Lung microvascular endothelial cell (primary cell): ENCODE data around the gene ARL3. TPM values are rescaled to one million over a fixed set of nuclear protein-coding genes. Genes with fewer than 3 reads are reported as not detected.

ENCODE experiments used
- DNase-seq, 2 donors: peaks; one replicate each; pipeline versions ENCODE4 v3.0.0 to v3.0.0-alpha.2; 2010; ENCODE audit warnings: low read depth in 2 of 2
- total RNA-seq: library from RNA; depleted of rRNA; stranded (reverse); fragments of >200 nt; gene quantifications from 2 replicates; pipeline ENCODE4 v1.2.1, GENCODE V29; 2014

Gene ARL3
- total RNA-seq, 1 donor from 2014 or later: 2.8 TPM

DNA sequence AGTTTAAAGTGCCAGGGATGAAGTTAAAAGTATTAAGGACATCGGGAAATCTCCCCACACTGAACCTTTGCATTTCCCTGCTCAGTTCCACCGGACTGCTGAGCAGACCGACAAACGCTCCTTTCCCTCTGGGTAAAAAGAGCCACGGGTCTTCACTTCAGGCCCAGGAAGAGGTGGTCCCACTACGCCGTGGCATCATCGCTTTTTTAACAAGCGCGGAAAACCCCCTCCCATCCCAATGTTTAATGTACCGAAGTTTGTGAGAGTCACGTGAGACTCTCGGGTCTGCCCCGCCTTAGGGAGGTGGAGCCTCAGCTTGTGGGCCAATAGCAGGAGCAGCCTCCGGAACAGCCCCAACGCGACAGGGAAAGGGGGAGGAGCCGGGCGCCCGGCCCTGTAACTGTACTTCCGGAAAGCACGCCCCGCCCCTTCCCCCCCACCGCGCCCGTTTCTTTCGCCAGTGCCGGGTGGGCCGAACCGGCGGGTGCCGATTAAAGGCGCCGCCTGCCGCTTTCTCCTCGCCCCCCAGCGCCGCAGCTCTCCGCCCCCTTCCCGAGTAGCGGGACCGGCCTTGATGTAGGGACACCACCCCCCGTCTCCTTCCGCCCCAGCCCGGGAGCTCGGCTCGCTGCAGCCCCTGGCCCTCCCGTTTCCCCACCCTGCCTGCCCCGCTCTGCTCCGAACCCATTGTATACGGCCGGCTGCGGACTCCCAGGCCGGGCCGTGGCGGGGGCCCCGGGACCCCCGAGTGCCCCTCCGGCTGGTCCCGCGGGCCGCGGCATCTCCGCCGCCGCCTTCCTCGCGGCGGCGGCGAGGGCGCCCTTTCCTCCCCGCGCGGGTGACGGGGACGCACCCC lies 72.1 kb downstream of the ARL3 start:
- peak; percentile 98 to 99 for DNase-seq

DNA sequence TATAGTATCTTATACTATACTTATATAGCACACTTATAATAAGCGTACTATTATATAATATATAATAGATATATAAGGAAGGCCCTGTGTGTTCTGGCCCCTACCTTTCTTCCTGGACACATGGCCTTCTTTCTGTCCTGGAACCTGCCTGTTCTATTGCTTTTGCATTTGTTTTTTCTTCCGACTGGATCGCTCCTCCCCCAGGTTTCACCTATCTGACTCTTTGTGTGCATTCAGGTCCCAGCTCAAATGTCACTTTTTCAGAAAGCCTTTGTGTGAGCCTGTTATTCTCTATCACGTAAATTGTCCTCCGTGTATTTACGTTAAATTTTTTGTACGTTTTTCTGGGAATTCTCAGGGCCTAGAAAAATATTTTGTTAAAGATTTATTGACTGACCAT lies 72.8 kb downstream of the ARL3 start:
- no peak for DNase-seq

DNA sequence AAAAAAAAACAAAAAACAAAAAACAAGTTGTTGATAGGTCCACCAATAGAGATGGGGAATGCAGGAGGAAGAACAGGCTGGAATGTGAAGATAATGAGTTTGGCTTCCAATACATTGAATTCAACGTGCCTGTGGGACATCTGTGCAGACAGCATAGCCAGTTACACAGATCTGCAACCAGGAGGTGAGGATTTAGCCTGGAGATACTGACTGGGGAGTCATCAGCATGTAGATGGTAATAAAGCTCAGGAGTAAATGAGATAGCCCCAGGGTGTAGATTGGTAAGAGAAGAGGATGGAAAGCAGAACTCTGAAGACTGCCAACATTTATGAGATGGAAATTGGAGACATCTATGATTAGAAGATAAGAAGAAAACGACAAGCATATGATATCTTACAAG lies 74.7 kb downstream of the ARL3 start:
- DNase-seq: no peak

DNA sequence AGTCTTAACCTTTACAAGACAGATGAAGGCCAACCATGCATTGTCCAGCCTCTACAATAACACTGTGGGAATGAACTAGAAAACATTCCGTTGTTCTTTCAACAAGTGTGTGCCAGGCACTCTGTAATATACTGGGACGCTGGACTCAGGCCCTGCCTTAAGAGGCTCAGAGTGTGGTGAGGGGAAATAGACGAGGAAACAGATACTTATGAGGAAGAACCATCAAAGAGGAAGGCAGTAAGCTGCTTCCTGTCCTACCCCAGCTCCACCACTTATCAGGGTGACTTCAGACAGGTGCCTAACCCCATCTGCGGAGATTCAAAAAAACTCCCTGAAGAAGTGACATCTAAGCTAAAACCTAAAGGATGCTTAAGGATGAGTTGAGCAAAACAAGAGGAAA lies 78.8 kb downstream of the ARL3 start:
- no peak for DNase-seq

DNA sequence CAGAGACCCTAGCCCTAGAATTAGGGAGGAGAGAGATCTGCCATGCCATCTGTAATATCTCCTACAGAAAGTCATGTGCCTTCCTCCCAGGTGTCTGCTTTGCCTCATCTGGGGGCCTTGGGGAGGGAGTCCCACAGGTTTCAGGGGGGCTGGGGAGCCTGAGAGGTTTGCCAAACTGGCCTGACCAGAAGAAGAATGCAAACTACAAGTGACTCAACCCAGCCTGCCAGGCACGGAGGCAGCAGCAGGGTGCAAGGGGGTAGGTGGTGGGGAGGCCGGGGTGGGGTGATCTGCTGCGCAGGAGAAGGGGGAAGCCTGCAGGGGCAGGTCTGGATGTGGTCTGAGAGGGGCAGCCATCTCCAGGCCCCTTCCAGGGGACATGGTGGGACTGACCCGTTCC lies 79.5 kb downstream of the ARL3 start:
- no peak for DNase-seq

DNA sequence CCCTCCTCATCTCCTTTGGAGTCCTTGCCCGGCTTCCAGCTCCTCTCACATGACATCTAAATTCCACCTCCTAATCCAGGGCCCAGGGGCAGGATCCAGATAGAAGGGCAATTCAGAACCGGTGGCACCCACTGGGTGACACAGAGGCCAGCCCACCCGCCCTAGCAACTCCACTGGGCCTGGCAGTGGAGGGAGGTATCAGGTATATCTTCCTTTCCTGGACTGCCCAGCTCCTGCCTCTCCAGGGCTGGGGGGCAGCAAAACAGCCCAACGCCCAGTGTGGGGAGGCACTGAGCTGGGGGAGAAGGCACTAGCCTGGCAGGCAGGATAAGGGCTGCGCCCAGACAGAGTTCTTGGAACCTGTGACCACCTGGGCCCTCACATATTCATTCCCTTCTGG lies 80.3 kb downstream of the ARL3 start:
- DNase-seq: no peak

DNA sequence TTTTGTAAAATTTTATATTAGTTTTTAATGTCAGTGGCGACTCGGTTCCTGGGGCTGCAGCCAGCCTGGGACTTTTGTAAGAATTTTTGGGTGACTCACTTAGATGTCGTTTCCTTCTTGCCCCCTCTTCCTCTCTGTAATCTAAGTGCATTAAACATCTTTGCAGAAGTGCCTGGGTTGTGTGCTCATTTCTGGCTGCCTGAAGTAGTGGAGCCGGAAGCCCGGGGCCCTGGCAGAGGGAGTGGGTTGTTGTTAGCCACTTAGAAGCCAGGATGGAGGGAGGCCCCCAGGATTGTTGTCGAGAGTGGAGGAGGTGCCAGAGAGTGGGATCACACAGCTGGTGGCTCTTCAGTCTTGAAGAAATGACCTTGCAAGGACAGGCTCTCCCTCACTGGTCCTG lies 80.9 kb downstream of the ARL3 start:
- DNase-seq: peak; percentile 45 to 94

DNA sequence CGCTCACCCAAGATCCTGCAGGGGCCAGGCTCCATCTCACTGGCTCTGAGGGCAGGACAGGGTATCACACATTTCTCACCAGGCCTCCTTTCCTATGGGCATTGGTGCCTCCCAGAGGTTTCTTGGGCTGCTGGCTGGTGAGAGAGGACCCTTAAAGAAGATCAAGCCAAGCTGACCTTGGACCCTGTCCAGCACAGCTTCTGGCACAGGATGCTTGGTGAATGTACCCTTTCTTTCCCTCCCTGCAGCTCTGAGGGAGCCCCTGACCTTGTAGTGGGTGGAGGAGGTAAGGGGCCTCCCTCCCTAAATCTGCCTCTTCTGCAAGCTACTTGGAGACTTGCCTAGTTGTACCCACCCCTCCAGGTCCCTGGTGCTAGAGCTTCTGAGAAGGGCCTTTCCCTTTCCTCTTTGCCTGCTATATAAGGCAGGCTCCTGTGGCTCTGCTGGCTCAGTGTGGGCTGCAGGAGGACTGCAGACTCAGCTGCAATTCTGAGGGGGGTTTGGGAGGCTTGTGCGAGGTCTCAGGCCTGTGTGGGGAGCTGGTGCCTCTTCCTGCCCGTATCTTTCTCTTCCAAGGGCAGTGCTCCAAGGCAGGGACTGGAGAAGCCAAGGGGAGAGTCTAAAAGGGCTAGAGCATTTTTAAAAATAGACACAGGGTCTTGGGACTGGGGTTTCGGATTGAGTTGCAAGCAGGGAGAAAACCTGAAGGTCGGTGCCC lies 81.6 kb downstream of the ARL3 start:
- peak in 1 of 2 donors; percentile 37 for DNase-seq

DNA sequence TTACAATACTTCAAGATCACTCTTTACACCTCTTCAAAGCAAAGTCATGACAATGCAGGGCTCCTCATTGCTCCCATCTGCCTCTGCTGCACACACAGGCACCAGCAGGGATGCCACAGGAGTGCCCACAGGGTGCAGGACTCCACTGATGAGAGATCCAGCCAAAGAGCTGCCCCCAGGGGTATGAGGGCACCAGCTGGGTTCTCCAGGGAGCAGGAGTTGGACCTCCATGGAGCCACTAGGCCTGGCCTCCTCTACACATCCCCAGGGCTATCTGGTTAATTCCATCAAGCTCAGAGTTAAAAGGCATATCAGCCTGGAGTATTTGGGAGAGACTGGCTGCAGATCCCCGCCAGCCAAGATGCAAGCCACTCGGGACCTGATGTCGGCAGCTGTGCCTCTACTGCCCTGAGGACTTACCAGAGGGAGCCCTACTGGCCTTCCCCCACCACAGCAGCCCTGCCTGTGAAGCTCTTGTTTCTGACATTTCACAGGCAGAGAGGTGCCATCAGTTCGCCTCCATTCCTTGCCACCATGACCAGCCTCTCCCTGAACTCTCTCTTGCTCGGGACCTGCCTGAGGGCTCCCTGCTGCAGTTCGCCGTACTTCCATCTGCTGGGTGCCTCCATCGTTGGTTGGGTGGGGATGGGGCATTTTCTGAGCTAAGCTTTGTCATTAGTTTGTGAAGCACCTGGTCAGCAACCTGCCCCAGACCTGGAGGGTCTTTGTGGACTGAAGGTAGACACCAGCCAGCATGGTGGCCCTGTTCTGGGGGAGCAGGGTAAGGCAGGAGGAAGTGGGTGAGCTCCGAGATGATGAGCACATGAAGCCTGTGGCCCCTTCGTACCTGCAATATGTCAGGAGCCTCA lies 82.4 kb downstream of the ARL3 start:
- no peak for DNase-seq

DNA sequence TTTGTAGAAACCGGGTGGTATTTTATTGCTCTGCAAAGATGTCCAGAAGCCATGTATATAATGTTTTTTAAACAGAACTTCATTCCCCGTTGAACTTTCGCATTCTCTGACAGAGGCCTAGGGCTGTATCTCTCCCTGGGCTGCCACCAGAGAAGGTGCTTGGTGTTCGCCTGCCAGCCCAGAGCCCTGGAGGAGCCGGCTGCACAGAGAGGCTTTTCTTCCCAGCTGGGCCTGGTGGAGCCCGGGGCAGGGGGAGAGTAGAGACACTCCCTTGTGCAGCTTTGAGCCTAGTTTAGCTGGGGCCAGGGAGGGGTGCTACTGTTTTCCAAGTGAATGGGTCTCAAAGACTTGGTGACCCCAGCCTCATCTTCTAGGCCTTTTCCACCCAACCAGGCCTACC lies 83.5 kb downstream of the ARL3 start:
- no peak for DNase-seq

DNA sequence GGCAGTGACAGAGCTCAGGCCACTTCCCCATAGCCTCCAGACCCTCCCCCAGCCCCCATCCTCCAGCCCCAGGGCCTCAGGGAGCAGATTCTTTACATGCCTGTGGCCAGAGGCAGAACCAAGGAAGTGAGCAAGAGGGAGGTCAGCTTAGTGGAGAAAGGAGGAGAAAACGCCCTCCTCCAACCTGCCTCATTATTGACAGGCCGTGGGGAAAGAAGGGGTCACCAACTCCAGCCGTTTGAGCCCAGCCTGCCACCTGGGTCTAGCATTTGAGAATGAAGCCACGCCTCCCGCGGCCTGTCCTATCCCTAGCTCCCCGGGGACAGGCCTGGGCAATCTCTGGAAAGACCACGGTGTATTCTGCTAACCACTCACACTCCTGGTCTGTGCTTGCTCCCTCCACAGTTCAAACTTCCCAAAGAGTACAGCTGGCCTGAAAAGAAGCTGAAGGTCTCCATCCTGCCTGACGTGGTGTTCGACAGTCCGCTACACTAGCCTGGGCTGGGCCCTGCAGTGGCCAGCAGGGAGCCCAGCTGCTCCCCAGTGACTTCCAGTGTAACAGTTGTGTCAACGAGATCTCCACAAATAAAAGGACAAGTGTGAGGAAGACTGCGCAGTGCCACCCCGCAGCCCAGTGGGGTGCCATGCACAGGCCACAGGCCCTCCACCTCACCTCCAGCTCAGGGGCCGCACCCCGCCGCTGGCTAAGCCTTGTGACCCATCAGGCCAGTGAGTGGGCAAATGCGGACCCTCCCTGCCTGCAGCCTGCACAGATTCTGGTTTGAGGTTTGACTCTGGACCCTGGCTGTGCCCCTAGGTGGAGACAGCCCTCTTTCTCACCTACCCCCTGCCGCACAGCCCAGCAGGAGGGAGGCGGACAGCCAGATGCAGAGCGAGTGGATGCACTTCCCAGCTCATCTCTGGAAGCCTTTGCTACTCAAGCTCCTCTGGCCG lies 84.3 kb downstream of the ARL3 start:
- DNase-seq: peak in 1 of 2 donors; percentile 75

DNA sequence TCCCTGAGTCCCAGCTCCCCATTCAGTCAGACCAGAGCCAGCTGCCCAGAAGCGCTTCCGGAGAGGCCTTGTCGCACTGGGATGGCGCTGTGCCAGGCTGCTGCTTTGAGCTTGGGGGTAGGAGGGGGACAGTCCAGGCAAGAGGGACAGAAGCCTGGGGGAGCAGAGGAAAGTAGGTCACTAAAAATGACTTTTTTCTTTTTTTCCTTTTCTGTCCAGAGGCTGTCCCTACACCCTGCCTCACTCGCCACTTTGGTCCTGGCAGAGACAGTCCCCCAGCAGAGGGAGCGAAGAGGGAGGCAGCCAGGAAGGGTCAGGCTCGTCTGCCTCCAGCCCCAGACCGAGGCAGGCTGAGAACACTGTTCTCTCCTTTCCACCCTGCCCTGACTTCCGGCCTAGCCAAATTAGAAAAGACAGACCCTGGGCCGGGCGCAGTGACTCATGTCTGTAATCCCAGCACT lies 85.7 kb downstream of the ARL3 start:
- DNase-seq: peak; percentile 47 to 74

DNA sequence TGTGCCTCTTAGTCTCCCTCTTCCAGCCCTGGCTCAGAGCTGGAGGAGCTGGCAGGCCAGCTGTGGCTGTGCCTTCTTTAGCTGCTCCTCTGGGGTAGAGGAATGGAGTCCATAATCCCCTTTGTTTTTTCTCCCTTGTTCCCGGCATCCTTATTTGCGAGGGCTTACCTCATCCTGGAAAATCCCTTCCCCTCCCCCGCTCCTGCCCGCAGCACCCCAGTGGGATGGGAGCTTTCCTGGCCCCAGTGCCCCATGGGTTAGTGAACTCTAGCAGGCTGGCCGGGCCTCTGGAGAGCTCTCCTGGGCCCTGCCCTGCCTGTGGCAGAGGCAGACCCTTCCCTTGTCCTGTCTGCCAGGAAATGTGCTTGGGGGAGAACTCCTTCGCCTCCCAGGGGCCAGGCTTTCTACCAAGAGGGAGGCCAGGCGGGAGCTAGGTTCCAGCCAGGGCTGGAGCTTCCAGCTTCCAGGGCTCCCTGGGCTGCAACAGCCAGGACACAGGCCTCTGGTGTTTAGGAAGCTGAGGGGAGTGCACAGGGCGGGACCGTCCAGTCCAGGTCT lies 86.4 kb downstream of the ARL3 start:
- DNase-seq: peak; percentile 64 to 79

DNA sequence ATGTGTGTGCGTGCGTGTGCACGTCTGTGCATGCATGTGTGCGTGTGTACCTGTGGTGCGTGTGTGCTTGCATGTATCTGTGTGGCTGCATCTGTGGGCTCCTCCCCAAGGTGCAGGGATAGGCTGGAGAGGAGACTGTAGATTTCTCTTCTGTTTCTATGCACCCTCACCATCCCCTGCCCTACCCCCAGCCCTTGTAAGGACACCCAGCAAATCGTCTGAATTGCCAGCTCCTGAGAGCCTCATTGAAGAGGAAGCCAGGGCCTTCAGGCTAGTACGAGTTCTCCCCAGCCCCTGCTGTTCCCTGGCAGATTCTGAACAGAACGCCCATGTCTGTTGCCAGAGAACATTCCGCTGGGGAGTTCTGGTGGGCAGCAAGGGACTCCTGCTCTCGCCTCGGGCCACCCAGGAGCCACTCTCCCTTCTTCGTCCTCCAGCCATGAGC lies 86.9 kb downstream of the ARL3 start:
- DNase-seq: no peak

DNA sequence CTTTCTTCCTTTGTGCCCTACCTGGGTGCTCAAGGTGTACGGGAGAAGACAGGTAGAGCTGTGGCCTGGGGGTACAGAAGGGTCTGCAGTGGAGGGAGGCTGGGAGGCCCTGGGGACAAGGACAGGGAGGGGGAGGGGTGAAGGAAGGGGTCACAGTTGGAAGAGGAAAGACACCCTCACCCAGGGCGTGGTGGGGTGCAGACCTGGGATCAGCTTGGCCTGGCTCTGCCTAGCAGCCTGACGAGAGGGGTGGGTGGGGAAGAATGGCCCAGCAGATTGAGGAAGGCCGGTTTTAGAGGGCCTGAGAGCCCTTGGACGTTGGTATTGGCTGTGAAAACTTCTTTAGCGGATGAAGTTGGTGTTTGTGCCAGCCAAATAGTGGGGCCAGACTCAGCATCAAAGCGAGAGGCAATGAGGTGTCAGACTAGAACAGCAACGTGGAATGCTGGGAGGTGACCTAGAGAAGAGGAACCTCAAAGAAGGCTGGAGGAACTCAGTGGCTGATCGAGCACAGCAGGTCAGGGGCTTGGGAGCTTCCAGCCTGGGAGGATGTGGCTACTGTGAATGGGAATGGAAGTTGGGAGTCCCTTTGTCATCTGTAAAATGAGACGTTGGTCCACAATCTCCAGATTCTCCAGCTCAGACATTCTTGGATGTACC lies 88.0 kb downstream of the ARL3 start:
- DNase-seq: no peak

DNA sequence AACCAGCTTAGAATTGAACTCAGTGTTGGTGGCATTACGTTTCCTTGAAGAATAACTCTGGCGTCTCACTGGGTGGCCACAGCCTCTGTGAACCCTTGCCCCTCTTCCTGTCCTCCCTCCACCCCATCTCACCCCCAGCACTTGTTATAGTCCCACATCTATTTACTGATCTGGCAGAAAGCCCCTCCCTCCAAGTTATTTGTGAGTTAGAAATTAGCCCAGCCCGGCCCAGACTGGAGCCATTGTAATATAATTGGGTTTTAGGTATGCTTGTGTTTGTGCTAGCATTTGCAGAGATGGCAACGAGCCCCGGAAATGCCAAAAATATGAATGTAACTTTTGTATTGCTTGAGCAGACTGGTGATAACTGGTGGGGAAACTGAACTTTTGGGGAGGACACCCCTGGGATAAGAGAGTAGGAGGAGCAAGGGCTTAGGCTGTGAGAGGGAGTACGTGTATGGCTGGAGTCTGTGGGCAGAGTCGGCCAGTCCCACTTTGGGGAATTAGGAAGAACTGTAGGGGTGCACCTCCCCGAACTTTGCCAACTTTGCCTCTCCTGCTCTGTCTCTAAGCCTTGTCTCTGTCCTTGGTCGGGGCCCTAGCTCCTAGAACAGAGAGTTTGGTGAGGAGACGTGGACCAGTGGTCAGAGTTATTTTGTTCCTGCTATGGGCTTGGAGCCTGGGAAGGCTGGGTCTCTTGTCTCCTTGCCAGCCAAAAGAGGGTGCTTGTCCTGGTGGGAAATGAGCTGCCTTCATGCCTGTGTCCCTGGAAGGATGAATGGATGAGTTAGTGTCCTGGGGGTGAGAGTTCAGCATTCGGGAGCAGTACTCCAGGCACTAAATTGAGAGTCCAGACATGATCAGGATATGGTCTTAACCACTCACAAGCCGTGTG lies 89.2 kb downstream of the ARL3 start:
- no peak for DNase-seq

DNA sequence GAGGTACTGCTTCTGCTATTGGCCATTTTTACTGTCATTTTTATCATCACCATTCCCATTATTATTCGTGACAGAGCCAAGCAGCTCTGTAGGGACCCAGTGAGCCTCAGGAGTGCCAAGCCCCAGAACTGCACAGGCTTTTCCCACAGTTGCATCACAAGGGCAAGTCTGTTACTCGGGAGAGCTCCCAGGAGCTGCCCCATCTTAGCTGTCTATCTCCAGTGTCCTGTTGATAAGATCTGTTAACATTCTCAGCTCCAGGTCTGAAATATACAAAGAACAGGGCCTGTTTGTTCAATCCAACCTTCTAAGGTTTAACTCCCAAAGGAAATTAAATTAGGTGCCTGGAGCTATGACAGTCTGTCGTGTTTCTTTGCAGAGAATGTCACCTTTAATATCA lies 90.1 kb downstream of the ARL3 start:
- DNase-seq: no peak
